Measurements from ENCODE around the gene KCNJ5. TPM values are rescaled to one million over a fixed set of nuclear protein-coding genes. Genes with fewer than 3 reads are reported as not detected.

The KCNJ5 gene
- total RNA-seq, 2 donors from 2014 or later: 6.3 to 13.7 TPM

GRCh38 chr11:128924104-128924503 lies 32.9 kb downstream of the KCNJ5 start:
- intact Hi-C loops (cut with DNase I): no loop called here
- WGBS, 2 donors: 64 to 71% methylated on average over 7 of the region's 7 CpGs
- DNase-seq (no peak), ATAC-seq (no peak)
- Histone ChIP-seq H3K4me1 (peaks cover 6% of the 10 kb centered on the region), H3K9me3 (no peaks in the 10 kb centered on the region), H3K36me3 (replicated peaks in 1 of 2; ENCODE audit: insufficient read depth in 1 of 2, low read depth in 2 of 2) (no peaks in the 10 kb centered on the region), H3K27ac (no peak overlapping the region), H3K4me3 (no peak overlapping the region), H3K27me3 (no peaks in the 10 kb centered on the region)
- TF ChIP-seq POLR2A (IDR thresholded peaks at IDR 0.05) (no peak), CTCF (IDR thresholded peaks at IDR 0.05) (no peak)

DNA sequence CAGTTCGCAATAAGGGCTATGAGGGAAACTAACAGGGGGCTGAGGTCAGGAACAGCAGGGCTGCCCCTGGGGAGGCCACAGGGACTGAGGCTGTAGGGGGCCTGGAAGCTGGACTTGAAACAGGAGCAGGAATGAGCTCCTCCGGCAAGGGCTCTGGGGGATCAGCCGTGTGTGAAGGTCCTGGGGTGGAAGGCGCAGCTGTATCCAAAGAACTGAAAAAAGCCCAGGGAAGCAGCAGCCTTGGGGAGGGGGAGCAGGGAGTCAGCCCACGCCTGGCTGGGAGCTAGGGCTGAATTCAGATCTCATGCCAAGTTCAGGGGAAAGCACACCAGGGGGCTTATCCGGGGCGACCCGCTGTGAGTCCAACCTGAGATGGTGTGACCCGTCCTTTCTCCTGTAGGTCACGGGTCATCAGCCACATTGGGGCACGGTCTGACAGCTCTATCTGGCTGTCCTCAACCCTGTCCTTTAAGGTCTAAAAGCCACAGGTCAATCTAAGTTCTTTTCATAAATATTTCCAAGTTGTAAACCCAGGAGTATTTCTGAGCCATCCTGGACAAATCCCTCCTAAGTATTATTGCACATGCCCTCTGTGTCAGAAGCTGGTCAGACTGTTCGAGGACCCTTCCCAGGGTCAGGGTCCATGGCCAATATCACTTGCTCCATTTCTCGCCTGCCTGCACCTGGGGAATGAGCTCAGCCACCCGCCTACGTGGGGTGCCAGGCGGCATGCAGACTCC lies 33.5 kb downstream of the KCNJ5 start:
- 50 to 54% methylated on average over 16 of the region's 16 CpGs for WGBS, 2 donors
- no peak for TF ChIP-seq POLR2A (IDR thresholded peaks at IDR 0.05)
- TF ChIP-seq CTCF (IDR thresholded peaks at IDR 0.05): no peak
- Histone ChIP-seq H3K4me1 (peaks cover 6% of the 10 kb centered on the region), H3K4me3 (no peak overlapping the region), H3K27ac (no peak overlapping the region), H3K9me3 (no peaks in the 10 kb centered on the region), H3K36me3 (replicated peaks in 1 of 2; ENCODE audit: insufficient read depth in 1 of 2, low read depth in 2 of 2) (no peaks in the 10 kb centered on the region), H3K27me3 (no peaks in the 10 kb centered on the region)
- peak; percentile 38 for ATAC-seq
- DNase-seq: no peak
- intact Hi-C loops (cut with DNase I): no loop called here

- WGBS, 2 donors: 43 to 53% methylated on average over 2 of the region's 2 CpGs
These were observed 34.1 kb downstream of the KCNJ5 start for GRCh38 chr11:128925250-128925600.

DNA sequence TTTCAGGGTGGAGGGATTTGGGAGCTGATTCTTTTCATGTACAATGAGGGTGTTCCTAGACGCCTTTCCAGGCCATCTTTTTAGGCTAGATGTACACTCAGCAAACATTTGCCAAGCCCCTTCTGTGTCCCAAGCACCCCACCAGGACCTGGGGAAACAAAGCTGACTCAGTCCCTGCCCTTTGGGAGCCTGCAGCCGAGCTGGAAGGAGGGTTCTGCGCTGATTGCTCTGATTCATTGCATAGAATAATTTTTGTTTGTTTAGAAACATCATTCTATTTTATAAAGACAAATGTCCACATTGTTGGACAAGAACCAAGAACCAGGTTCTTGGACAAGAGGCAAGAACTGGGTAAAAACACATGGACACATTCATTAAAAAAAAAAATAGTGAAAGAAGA lies 34.8 kb downstream of the KCNJ5 start:
- H3K36me3 ChIP-seq (replicated peaks in 1 of 2; ENCODE audit: insufficient read depth in 1 of 2, low read depth in 2 of 2): no peaks in the 10 kb centered on the region
- 65 to 76% methylated on average over 3 of the region's 3 CpGs for WGBS, 2 donors
- no peaks in the 10 kb centered on the region for H3K27me3 ChIP-seq
- TF ChIP-seq CTCF (IDR thresholded peaks at IDR 0.05) (no peak), POLR2A (IDR thresholded peaks at IDR 0.05) (no peak)
- peaks cover 6% of the 10 kb centered on the region for H3K4me1 ChIP-seq
- intact Hi-C loops (cut with DNase I): no loop called here
- no peak overlapping the region for H3K27ac ChIP-seq
- no peak for ATAC-seq
- no peak for DNase-seq
- H3K9me3 ChIP-seq: no peaks in the 10 kb centered on the region
- no peak overlapping the region for H3K4me3 ChIP-seq

More at GRCh38 chr11:128925250-128925600, 34.1 kb downstream of the KCNJ5 start:
- Histone ChIP-seq H3K9me3 (no peaks in the 10 kb centered on the region), H3K36me3 (replicated peaks in 1 of 2; ENCODE audit: insufficient read depth in 1 of 2, low read depth in 2 of 2) (no peaks in the 10 kb centered on the region), H3K4me1 (peaks cover 6% of the 10 kb centered on the region), H3K27ac (no peak overlapping the region), H3K27me3 (no peaks in the 10 kb centered on the region), H3K4me3 (no peak overlapping the region)
- ATAC-seq: no peak
- no peak for DNase-seq
- intact Hi-C loops (cut with DNase I): no loop called here
- TF ChIP-seq POLR2A (IDR thresholded peaks at IDR 0.05) (no peak), CTCF (IDR thresholded peaks at IDR 0.05) (no peak)
